Chondrocyte (in vitro differentiated cells): ENCODE data around the gene SPATA31D4. TPM values are rescaled to one million over a fixed set of nuclear protein-coding genes. Genes with fewer than 3 reads are reported as not detected.

ENCODE experiments used
- DNase-seq: peaks from one replicate; pipeline ENCODE4 v3.0.0; 2021; ENCODE audit warnings: mixed read lengths, low spot score
- H3K27ac Mint-ChIP-seq: one replicate; pipeline ENCODE4 v1.8.0; 2021; ENCODE audit warnings: mild to moderate bottlenecking, moderate library complexity, mixed read lengths; ENCODE audit not compliant: unreplicated experiment
- H3K27me3 Mint-ChIP-seq: 2 replicates; pipeline ENCODE4 v1.8.0; 2021; ENCODE audit warnings: low read depth, mixed read lengths
- H3K36me3 Mint-ChIP-seq: 2 replicates; pipeline ENCODE4 v1.8.0; 2021; ENCODE audit warnings: low read depth, mixed read lengths
- H3K4me1 Mint-ChIP-seq: 2 replicates; pipeline ENCODE4 v1.8.0; 2021; ENCODE audit warnings: low read depth, mild to moderate bottlenecking, mixed read lengths
- H3K4me3 Mint-ChIP-seq: one replicate; pipeline ENCODE4 v1.8.0; 2021; ENCODE audit warnings: mild to moderate bottlenecking, moderate library complexity, mixed read lengths; ENCODE audit not compliant: unreplicated experiment
- H3K9me3 Mint-ChIP-seq: 2 replicates; pipeline ENCODE4 v1.8.0; 2021; ENCODE audit warnings: low read depth, mixed read lengths
- total RNA-seq: library from RNA; stranded (reverse); gene quantifications from 3 replicates; pipeline ENCODE4 v1.2.1, GENCODE V29; 2021
- TF ChIP-seq, protein P1 (sequence below): fragments of 200-600 bp; sonication (generic); IDR thresholded peaks from 2 replicates; pipeline ENCODE4 v1.5.0; 2021; ENCODE audit warnings: antibody characterized with exemption, mild to moderate bottlenecking, moderate library complexity

SPATA31D4 gene
- total RNA-seq, 1 donor from 2014 or later: not detected

DNA sequence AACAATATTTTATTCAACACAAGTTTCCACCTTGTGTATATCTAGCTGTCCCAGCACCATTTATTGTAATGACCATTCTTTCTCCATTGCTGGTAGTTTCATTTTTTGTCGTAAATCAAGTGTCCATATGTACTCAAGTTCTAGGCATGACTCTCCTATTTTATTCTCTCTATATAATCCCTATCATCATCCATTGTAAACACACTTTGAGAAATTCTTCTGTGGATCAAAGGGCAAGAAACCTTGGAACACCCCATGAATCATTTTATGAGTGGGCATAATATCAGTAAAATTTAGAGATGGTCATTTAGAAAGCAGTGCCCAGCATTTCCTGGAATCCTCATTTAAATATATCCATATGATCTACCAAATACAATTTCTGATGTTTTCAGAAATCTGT is 35.8 kb upstream of the SPATA31D4 start:
- no peaks in the 10 kb centered on the region for H3K27me3 Mint-ChIP-seq
- no peaks in the 10 kb centered on the region for H3K9me3 Mint-ChIP-seq
- peaks cover 4% of the 10 kb centered on the region for H3K4me1 Mint-ChIP-seq
- H3K4me3 Mint-ChIP-seq: no peak overlapping the region
- DNase-seq: no peak
- H3K27ac Mint-ChIP-seq: no peak overlapping the region
- TF ChIP-seq, protein P1, sequence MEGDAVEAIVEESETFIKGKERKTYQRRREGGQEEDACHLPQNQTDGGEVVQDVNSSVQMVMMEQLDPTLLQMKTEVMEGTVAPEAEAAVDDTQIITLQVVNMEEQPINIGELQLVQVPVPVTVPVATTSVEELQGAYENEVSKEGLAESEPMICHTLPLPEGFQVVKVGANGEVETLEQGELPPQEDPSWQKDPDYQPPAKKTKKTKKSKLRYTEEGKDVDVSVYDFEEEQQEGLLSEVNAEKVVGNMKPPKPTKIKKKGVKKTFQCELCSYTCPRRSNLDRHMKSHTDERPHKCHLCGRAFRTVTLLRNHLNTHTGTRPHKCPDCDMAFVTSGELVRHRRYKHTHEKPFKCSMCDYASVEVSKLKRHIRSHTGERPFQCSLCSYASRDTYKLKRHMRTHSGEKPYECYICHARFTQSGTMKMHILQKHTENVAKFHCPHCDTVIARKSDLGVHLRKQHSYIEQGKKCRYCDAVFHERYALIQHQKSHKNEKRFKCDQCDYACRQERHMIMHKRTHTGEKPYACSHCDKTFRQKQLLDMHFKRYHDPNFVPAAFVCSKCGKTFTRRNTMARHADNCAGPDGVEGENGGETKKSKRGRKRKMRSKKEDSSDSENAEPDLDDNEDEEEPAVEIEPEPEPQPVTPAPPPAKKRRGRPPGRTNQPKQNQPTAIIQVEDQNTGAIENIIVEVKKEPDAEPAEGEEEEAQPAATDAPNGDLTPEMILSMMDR: no peak
- no peaks in the 10 kb centered on the region for H3K36me3 Mint-ChIP-seq

DNA sequence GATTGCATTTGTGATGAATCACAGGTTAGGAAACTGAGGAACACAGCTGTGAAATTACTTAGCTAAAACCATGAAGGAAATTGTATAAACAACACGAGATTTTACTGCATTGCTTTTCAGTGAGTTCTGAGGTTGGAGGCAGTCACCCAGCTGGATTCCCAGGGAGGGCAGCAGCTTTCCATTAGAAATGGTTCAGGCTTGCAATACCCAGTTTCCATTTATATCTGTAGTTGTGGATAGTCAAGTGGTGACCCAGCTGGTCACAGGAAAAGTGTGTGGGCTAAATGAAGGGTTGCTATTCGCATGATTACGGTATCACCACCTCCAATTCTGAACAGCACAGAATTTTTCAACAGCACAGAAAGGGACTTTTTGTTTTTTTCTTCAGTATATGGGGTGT is 34.3 kb upstream of the SPATA31D4 start:
- Mint-ChIP-seq H3K36me3 (no peaks in the 10 kb centered on the region), H3K4me1 (peaks cover 10% of the 10 kb centered on the region), H3K27ac (no peak overlapping the region), H3K9me3 (no peaks in the 10 kb centered on the region), H3K4me3 (no peak overlapping the region), H3K27me3 (no peaks in the 10 kb centered on the region)
- no peak for DNase-seq
- TF ChIP-seq, protein P1: no peak

DNA sequence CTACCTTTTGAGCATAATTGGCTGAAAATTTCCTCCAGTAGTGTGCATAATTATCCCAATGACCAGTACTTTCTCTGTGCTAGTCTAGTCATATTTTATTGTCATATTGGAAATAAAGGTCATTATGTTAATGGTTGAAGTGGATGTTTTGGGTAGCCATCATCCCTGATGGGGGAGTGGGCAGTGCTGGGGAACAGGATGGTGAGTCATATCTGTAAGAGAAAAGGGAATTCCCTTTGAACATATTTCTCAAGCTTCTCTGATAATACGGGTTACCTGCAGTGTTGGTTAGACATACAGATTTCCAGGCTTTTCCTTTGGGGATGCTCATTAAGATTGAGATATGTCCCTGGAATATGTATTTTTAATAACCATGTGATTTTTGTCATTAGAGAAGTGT is 33.3 kb upstream of the SPATA31D4 start:
- Mint-ChIP-seq H3K36me3 (no peaks in the 10 kb centered on the region), H3K4me3 (no peak overlapping the region), H3K9me3 (no peaks in the 10 kb centered on the region), H3K4me1 (peaks cover 13% of the 10 kb centered on the region), H3K27me3 (no peaks in the 10 kb centered on the region), H3K27ac (no peak overlapping the region)
- no peak for DNase-seq
- TF ChIP-seq, protein P1: no peak

DNA sequence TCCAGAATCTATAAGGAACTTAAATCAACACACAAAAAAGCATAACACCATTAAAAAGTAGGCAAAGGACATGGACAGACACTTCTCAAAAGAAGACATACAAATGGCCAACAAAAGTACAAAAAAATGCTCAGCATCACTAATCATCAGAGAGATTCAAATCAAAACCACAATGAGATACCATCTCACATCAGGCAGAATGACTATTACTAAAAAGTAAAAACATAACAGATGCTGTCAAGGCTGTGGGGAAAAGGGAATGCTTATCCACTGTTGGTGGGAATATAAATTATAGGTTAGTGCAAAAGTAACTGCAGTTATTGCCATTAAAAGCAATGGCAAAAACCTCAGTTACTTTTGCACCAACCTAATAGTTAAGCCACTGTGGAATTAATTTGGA is 32.2 kb upstream of the SPATA31D4 start:
- Mint-ChIP-seq H3K36me3 (no peaks in the 10 kb centered on the region), H3K27me3 (no peaks in the 10 kb centered on the region), H3K4me3 (no peak overlapping the region), H3K27ac (no peak overlapping the region), H3K9me3 (no peaks in the 10 kb centered on the region), H3K4me1 (peaks cover 18% of the 10 kb centered on the region)
- TF ChIP-seq, protein P1: no peak
- no peak for DNase-seq

DNA sequence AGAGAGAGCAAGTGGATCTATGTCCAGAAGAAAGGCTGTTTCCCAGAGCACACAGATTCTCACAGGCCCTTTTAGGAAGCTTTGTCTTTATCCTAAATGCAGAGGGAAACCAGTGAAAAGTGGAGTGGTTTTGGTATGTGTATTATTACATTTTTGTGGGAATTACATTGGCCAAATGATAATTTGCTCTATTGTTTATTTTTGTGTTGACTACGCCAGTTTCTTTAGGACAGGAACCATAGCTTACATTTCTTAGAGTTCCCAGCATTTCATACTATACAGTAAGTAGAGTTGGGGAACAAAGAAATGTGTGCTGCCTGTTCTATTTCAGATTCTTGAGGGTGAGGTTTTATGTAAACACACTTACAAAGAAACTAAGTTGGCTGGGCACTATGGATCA is 29.4 kb upstream of the SPATA31D4 start:
- H3K4me1 Mint-ChIP-seq: peaks cover 35% of the 10 kb centered on the region
- no peak for DNase-seq
- H3K9me3 Mint-ChIP-seq: no peaks in the 10 kb centered on the region
- H3K36me3 Mint-ChIP-seq: no peaks in the 10 kb centered on the region
- no peaks in the 10 kb centered on the region for H3K27me3 Mint-ChIP-seq
- no peak overlapping the region for H3K4me3 Mint-ChIP-seq
- H3K27ac Mint-ChIP-seq: no peak overlapping the region
- TF ChIP-seq, protein P1: no peak
